Kidney epithelial cell (primary cell): ENCODE measurements around the gene LYPD6. TPM values are rescaled to one million over a fixed set of nuclear protein-coding genes. Genes with fewer than 3 reads are reported as not detected.
"Not testable (repeated sequence)": the region's sequence is repeated elsewhere in the genome, so short reads cannot be mapped to it uniquely, and the experiment has no call there.

Source experiments
- DNase-seq: peaks from one replicate; pipeline ENCODE4 v3.0.0-alpha.2; 2010; ENCODE audit warnings: low read depth
- H3K27me3 ChIP-seq: 2 replicates; pipeline ENCODE4 v1.6.0; 2011; ENCODE audit warnings: low read length; ENCODE audit not compliant: control insufficient read depth, insufficient read depth
- H3K36me3 ChIP-seq: 2 replicates; pipeline ENCODE4 v1.5.1; 2011; ENCODE audit warnings: low read length; ENCODE audit not compliant: control insufficient read depth, insufficient read depth
- H3K4me3 ChIP-seq: 2 replicates; pipeline ENCODE4 v1.5.1; 2011; ENCODE audit warnings: low read depth, mild to moderate bottlenecking, control low read depth, low read length
- CTCF ChIP-seq: IDR thresholded peaks from 2 replicates; pipeline ENCODE4 v1.5.1; 2011; ENCODE audit warnings: mild to moderate bottlenecking, moderate library complexity, low read length, control low read depth, inconsistent platforms; ENCODE audit not compliant: insufficient read depth, poor library complexity, severe bottlenecking
- total RNA-seq: library from RNA; depleted of rRNA; stranded (reverse); fragments of >200 nt; gene quantifications from 2 replicates; pipeline ENCODE4 v1.2.3, GENCODE V29; 2015

The LYPD6 gene
- total RNA-seq, 1 donor from 2014 or later, result 3.7 TPM

- no peak for TF ChIP-seq CTCF
- H3K27me3 ChIP-seq, result no peaks in the 10 kb centered on the region
- no peak overlapping the region for H3K4me3 ChIP-seq
- DNase-seq, result no peak
- no peaks in the 10 kb centered on the region for H3K36me3 ChIP-seq
Measured at GRCh38 chr2:149307014-149307413, 23.4 kb upstream of the LYPD6 start.

GRCh38 chr2:149310349-149310748, 20.0 kb upstream of the LYPD6 start:
- DNase-seq, result no peak
- H3K27me3 ChIP-seq, result no peaks in the 10 kb centered on the region
- no peaks in the 10 kb centered on the region for H3K36me3 ChIP-seq
- no peak overlapping the region for H3K4me3 ChIP-seq
- no peak for TF ChIP-seq CTCF

GRCh38 chr2:149312039-149312438, 18.3 kb upstream of the LYPD6 start:
- no peak for DNase-seq
- no peak for TF ChIP-seq CTCF
- Histone ChIP-seq H3K4me3 (no peak overlapping the region), H3K36me3 (no peaks in the 10 kb centered on the region), H3K27me3 (no peaks in the 10 kb centered on the region)

- Histone ChIP-seq H3K27me3 (no peaks in the 10 kb centered on the region), H3K36me3 (no peaks in the 10 kb centered on the region), H3K4me3 (no peak overlapping the region)
- DNase-seq, result no peak
- peak; percentile 82 for TF ChIP-seq CTCF
Measured at GRCh38 chr2:149313512-149313972, 16.8 kb upstream of the LYPD6 start.

GRCh38 chr2:149314687-149315086, 15.7 kb upstream of the LYPD6 start:
- no peak overlapping the region for H3K4me3 ChIP-seq
- TF ChIP-seq CTCF, result no peak
- H3K36me3 ChIP-seq, result no peaks in the 10 kb centered on the region
- no peaks in the 10 kb centered on the region for H3K27me3 ChIP-seq
- no peak for DNase-seq

- no peak for DNase-seq
- peaks cover 4% of the 10 kb centered on the region for H3K27me3 ChIP-seq
- no peaks in the 10 kb centered on the region for H3K36me3 ChIP-seq
- no peak for TF ChIP-seq CTCF
- H3K4me3 ChIP-seq, result no peak overlapping the region
Measured at GRCh38 chr2:149315461-149315860, 14.9 kb upstream of the LYPD6 start.

GRCh38 chr2:149318566-149318965, 11.8 kb upstream of the LYPD6 start:
- H3K4me3 ChIP-seq, H3K27me3 ChIP-seq, H3K36me3 ChIP-seq, DNase-seq: not testable (repeated sequence)
